Adrenal gland (tissue), 12 donors: ENCODE results near the gene DHX58. TPM values are rescaled to one million over a fixed set of nuclear protein-coding genes. Genes with fewer than 3 reads are reported as not detected.

Experiments used
- DNase-seq, 7 donors: peaks; one replicate each; pipeline ENCODE4 v3.0.0-alpha.2; 2019 to 2020
- H3K27ac ChIP-seq, 5 donors: fragments of 200-600 bp; sonication (generic) in 4 of 5; 1 replicate in 3 of 5; 2 replicates in 2 of 5; pipeline versions ENCODE4 v1.5.1 to v1.8.0; 2016 to 2020; ENCODE audit warnings: mild to moderate bottlenecking in 1 of 5
- H3K27me3 ChIP-seq: fragments of 200-600 bp; 2 replicates; pipeline ENCODE4 v1.8.0; 2021
- H3K36me3 ChIP-seq, 2 donors: fragments of 200-600 bp; replicated peaks in 1 of 2; 1 replicate in 1 of 2; 2 replicates in 1 of 2; pipeline versions ENCODE4 v1.5.1 to v1.8.0; 2018 to 2022
- H3K4me1 ChIP-seq, 2 donors: fragments of 200-600 bp; replicated peaks in 1 of 2; 1 replicate in 1 of 2; 2 replicates in 1 of 2; pipeline versions ENCODE4 v1.5.1 to v1.8.0; 2018 to 2021
- H3K4me3 ChIP-seq, 4 donors: fragments of 200-600 bp; sonication (generic) in 3 of 4; one replicate each; pipeline ENCODE4 v1.5.1; 2016 to 2018
- H3K9me3 ChIP-seq, 3 donors: fragments of 200-600 bp; sonication (generic) in 1 of 3; replicated peaks in 1 of 3; 1 replicate in 2 of 3; 2 replicates in 1 of 3; pipeline versions ENCODE4 v1.5.1 to v1.8.0; 2016 to 2021
- CTCF ChIP-seq, 6 experiments: fragments of 450-650 bp in 4 of 6; fragments of 200-600 bp in 2 of 6; sonication (generic) in 1 of 6; IDR thresholded peaks; 1 replicate in 5 of 6; 2 replicates in 1 of 6; pipeline versions ENCODE4 v1.5.1 to v1.8.0; 2016 to 2021; ENCODE audit warnings: antibody characterized with exemption in 6 of 6, mild to moderate bottlenecking in 2 of 6, moderate library complexity in 1 of 6
- POLR2A ChIP-seq, 2 donors: fragments of 450-650 bp; IDR thresholded peaks; one replicate each; pipeline ENCODE4 v1.6.1; 2017; ENCODE audit warnings: antibody characterized with exemption in 2 of 2, mild to moderate bottlenecking in 2 of 2, moderate library complexity in 1 of 2
- WGBS, 4 donors: extraction: QIAGEN DNeasy Blood & Tissue Kit in 2 of 4; methylation state at CpG; one replicate each; pipeline versions ENCODE4 v1.1.5 to v1.1.7; 2013 to 2017; 5-methylcytosine and 5-hydroxymethylcytosine counted together
- intact Hi-C, 2 donors: fragments of 100-400 bp; cut with DNase I; formaldehyde crosslinking; loops; one replicate each; pipeline versions ENCODE4 v1.14.1 to v1.15.0; 2022 to 2023
- polyA plus RNA-seq, 3 donors: library from polyadenylated mRNA; stranded (reverse); fragments of 200-250 nt in 2 of 3; fragments of 350-450 nt in 1 of 3; fragmentation: Illumina TruSeq in 1 of 3; extraction: RNeasy Lipid Tissue Mini Kit (QIAGEN cat#74804) in 1 of 3; gene quantifications; one replicate each; pipeline ENCODE4 v1.2.3, GENCODE V29; 2013 to 2014
- total RNA-seq, 9 donors: library from RNA; depleted of rRNA in 4 of 9; stranded (reverse); fragments of >200 nt in 4 of 9; fragments of 120-200 nt in 1 of 9; fragmentation: NEBNext Ultra II Directional in 1 of 9; extraction: Animal tissue kit (Norgen Biotek cat#: 25700) in 1 of 9; gene quantifications; one replicate each; pipeline versions ENCODE4 v1.1.0 to v1.2.4, GENCODE V29; 2013 to 2023
- donor health status: healthy with polysubstance abuse.
- donor health status: Bipolar disorder and iron deficiency.
- donor health status: DM: yes; HTN: yes; CAD: no.
- donor health status: DM: no; HTN: no; CAD: no.
- donor health status: DM: no; HTN: no; CAD: no.
- donor health status: DM: yes; HTN: yes; CAD: no.

DHX58 gene
- total and polyA plus RNA-seq, 12 donors: 16.3 to 117 (median 31.9) TPM

GRCh38 chr17:42113293-42114069 is 967 bp upstream of the DHX58 start:
- Histone ChIP-seq H3K27ac (peak overlapping the region; percentile 88 to 93 (median 90)), H3K4me1 (peaks cover 23 to 35% of the 10 kb centered on the region in 2 donors), H3K36me3 (peaks cover 0 to 32% of the 10 kb centered on the region in 2 donors), H3K27me3 (no peaks in the 10 kb centered on the region), H3K4me3 (no peak overlapping the region), H3K9me3 (no peaks in the 10 kb centered on the region)
- no peak for DNase-seq
- no peak for TF ChIP-seq POLR2A (IDR thresholded peaks at IDR 0.05)
- TF ChIP-seq CTCF (IDR thresholded peaks at IDR 0.05): no peak
- 84 to 90% (median 90%) methylated on average over 17 to 28 of the region's 28 CpGs for WGBS, 4 donors
- intact Hi-C loops: loop anchor here (2.0 to 5.0 kb wide), 3 partner anchors 86 to 151 kb away; no protein-coding TSS in a partner anchor

GRCh38 chr17:42111871-42112551 is 503 bp downstream of the DHX58 start:
- intact Hi-C loops: loop anchor here (5.0 kb wide), 2 partner anchors 85 to 150 kb away; no protein-coding TSS in a partner anchor
- TF ChIP-seq CTCF (IDR thresholded peaks at IDR 0.05) (no peak), POLR2A (IDR thresholded peaks at IDR 0.05) (no peak)
- peaks cover 0 to 27% of the 10 kb centered on the region in 2 donors for H3K36me3 ChIP-seq
- H3K9me3 ChIP-seq: no peaks in the 10 kb centered on the region
- H3K4me3 ChIP-seq: peak overlapping the region; percentile 6 to 74 (median 57)
- H3K27ac ChIP-seq: peak overlapping the region; percentile 88 to 93 (median 90)
- H3K27me3 ChIP-seq: no peaks in the 10 kb centered on the region
- H3K4me1 ChIP-seq: peaks cover 23 to 35% of the 10 kb centered on the region in 2 donors
- peak in 6 of 7 donors; percentile 49 to 74 (median 59) for DNase-seq
- 2 to 22% (median 7%) methylated on average over 6 to 12 of the region's 12 CpGs for WGBS, 4 donors

GRCh38 chr17:42111265-42111636 is 1.3 kb downstream of the DHX58 start:
- no peak for TF ChIP-seq CTCF (IDR thresholded peaks at IDR 0.05)
- no peak for TF ChIP-seq POLR2A (IDR thresholded peaks at IDR 0.05)
- Histone ChIP-seq H3K9me3 (no peaks in the 10 kb centered on the region), H3K36me3 (peaks cover 0 to 27% of the 10 kb centered on the region in 2 donors), H3K4me1 (peaks cover 19 to 31% of the 10 kb centered on the region in 2 donors), H3K4me3 (no peak overlapping the region), H3K27me3 (no peaks in the 10 kb centered on the region), H3K27ac (peak overlapping the region in 3 of 5 donors; percentile 88 to 93 (median 88))
- 79 to 87% (median 83%) methylated on average over 5 to 11 of the region's 11 CpGs for WGBS, 4 donors
- DNase-seq: no peak
- intact Hi-C loops: loop anchor here (5.0 kb wide), 2 partner anchors 84 to 149 kb away; no protein-coding TSS in a partner anchor
